CD4-positive, alpha-beta T cell (primary cell): ENCODE results near the gene PSMD8. TPM values are rescaled to one million over a fixed set of nuclear protein-coding genes. Genes with fewer than 3 reads are reported as not detected.

Experiments
- ATAC-seq: fragments of 200-7000 bp; cut with Tn5 transposase; one replicate; pipeline ENCODE4 v1.10.0; 2022; ENCODE audit warnings: mild to moderate bottlenecking; ENCODE audit not compliant: poor library complexity
- CTCF ChIA-PET: fragments of 350-600 bp; sonication (Branson Sonifier 250); formaldehyde crosslinking; loops from one replicate; lab custom pipeline; 2021; ENCODE audit warnings: antibody characterized with exemption, inconsistent platforms; lab: Charles Lee
- POLR2A ChIA-PET: fragments of 350-600 bp; sonication (Branson Sonifier 250); formaldehyde crosslinking; loops from one replicate; lab custom pipeline; 2021; ENCODE audit warnings: antibody characterized with exemption, inconsistent platforms; lab: Charles Lee
- DNase-seq, 14 experiments: peaks; one replicate each; pipeline ENCODE4 v3.0.0-alpha.2; 2013 to 2020; ENCODE audit warnings: mixed read lengths in 2 of 14
- H3K27ac ChIP-seq, 2 donors: one replicate each; pipeline versions ENCODE4 v1.5.1 to v1.7.0; 2013; ENCODE audit warnings: low read length in 2 of 2, low read depth in 1 of 2, mild to moderate bottlenecking in 1 of 2
- H3K27me3 ChIP-seq, 2 experiments: 1 replicate in 1 of 2; 2 replicates in 1 of 2; pipeline versions ENCODE4 v1.6.1 to v1.7.0; 2013; ENCODE audit warnings: low read length in 2 of 2, control low read depth in 1 of 2, mild to moderate bottlenecking in 1 of 2, moderate library complexity in 1 of 2; ENCODE audit not compliant: insufficient read depth in 2 of 2, control insufficient read depth in 1 of 2
- H3K36me3 ChIP-seq: one replicate; pipeline ENCODE4 v1.6.1; 2013; ENCODE audit warnings: low read length, control low read depth; ENCODE audit not compliant: insufficient read depth
- H3K4me1 ChIP-seq: one replicate; pipeline ENCODE4 v1.6.1; 2013; ENCODE audit warnings: low read length, control low read depth; ENCODE audit not compliant: insufficient read depth
- H3K4me3 ChIP-seq: one replicate; pipeline ENCODE4 v1.5.1; 2013; ENCODE audit warnings: mild to moderate bottlenecking, low read length, moderate library complexity
- H3K9me3 ChIP-seq, 2 experiments: 1 replicate in 1 of 2; 2 replicates in 1 of 2; pipeline versions ENCODE4 v1.6.1 to v1.7.0; 2013; ENCODE audit warnings: low read length in 2 of 2, mild to moderate bottlenecking in 2 of 2, control low read depth in 1 of 2, moderate library complexity in 1 of 2; ENCODE audit not compliant: control insufficient read depth in 1 of 2, insufficient read depth in 1 of 2
- H3K27ac Mint-ChIP-seq: one replicate; pipeline ENCODE4 v1.8.0; 2020; ENCODE audit warnings: mixed read lengths
- H3K27me3 Mint-ChIP-seq: one replicate; pipeline ENCODE4 v1.8.0; 2021; ENCODE audit warnings: mixed read lengths
- H3K36me3 Mint-ChIP-seq: one replicate; pipeline ENCODE4 v1.8.0; 2021; ENCODE audit warnings: low read depth, mixed read lengths
- H3K4me1 Mint-ChIP-seq: one replicate; pipeline ENCODE4 v1.8.0; 2021; ENCODE audit warnings: low read depth, mixed read lengths
- H3K4me3 Mint-ChIP-seq: one replicate; pipeline ENCODE4 v1.8.0; 2020; ENCODE audit warnings: mild to moderate bottlenecking, mixed read lengths
- H3K9me3 Mint-ChIP-seq: one replicate; pipeline ENCODE4 v1.8.0; 2020; ENCODE audit warnings: mixed read lengths
- intact Hi-C, 2 experiments: fragments of 100-400 bp; cut with DNase I in 1 of 2; cut with micrococcal nuclease in 1 of 2; formaldehyde crosslinking; loops; one replicate each; pipeline versions ENCODE4 v1.15.1 to v1.9.0; 2023 to 2025; cut with DNase I, micrococcal nuclease
- total RNA-seq, 174 experiments: library from RNA in 2 of 174; stranded (reverse) in 2 of 174; gene quantifications; one replicate each; pipeline ENCODE4 v1.2.3 and lab custom pipeline; 2021 to 2026
- TF ChIP-seq, protein P1 (sequence below): fragments of 200-600 bp; IDR thresholded peaks from one replicate; pipeline ENCODE4 v1.8.0; 2022; ENCODE audit warnings: antibody characterized with exemption, mild to moderate bottlenecking

Gene PSMD8
- total RNA-seq, 2 experiments from 2014 or later: 61.2 to 64.4 TPM

DNA sequence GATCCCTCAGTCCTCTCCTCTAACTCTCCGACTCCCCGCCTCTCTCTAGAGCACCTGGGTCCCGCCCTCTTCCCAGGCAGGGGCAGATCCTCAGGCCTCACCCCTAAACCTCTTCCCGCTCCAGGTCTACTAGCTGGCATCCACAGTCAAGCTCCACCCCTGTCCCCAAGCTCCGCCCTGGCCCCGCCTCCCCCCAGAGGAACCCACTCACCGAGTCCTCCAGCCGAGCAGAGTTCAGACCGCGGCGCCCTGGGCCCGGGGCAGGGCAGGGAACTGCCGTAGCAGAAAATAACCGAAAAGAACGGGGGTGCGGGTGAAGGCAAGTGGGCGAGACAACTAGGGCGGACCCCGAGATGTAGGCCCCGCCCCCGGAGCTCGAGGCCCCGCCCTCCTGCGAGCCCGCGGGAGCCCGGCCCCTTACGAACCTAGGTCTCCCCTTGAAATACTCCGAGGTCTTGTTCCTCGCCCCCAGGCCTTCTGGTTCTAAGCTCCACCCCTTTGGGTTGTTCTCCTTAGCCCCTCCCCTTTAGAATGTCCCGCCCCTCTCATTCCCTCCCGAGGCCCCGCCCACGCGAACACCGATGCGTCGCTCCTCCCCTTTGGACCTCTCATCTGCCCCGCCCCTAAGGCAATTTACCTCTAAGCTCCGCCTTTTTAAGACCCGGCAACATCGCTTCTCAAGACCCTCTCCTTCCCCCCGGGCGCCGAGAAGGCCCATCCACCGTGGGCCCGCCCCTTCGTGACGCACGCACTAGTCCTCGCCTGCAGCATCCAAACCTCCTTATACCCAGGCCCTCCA lies 13.4 kb downstream of the PSMD8 start, which contains the start of gene GGN:
TSS of gene GGN (minus strand) at position 485 of the 799 bp plus-strand sequence. CDS start 773 bp downstream, outside the sequence.
- Mint-ChIP-seq H3K27me3 (peaks cover 39% of the 10 kb centered on the region), H3K27ac (peak within 1 kb of the TSS; percentile 70), H3K9me3 (no peaks in the 10 kb centered on the region), H3K4me3 (peak within 1 kb of the TSS; percentile 94), H3K36me3 (peaks cover 37% of the 10 kb centered on the region), H3K4me1 (peaks cover 29% of the 10 kb centered on the region)
- ChIA-PET CTCF (interaction anchor here (1.7 to 4.7 kb wide), 3 partner anchors 13 to 52 kb away, joined by 11 to 45 read pairs (median 11); partner anchors contain the start of genes CATSPERG, FAM98C and PSMD8), POLR2A (interaction anchor here (0.6 to 4.3 kb wide), 9 partner anchors 8 to 1070 kb away, joined by 3 to 45 read pairs (median 5); partner anchors contain the start of genes CATSPERG, EIF3K, FAM98C and MRPS12)
- Histone ChIP-seq H3K36me3 (peaks cover 10% of the 10 kb centered on the region), H3K4me3 (peak within 1 kb of the TSS; percentile 58), H3K27me3 (peaks cover 17 to 18% of the 10 kb centered on the region in 2 experiments), H3K27ac (no peak within 1 kb of the TSS), H3K9me3 (peaks cover 0 to 5% of the 10 kb centered on the region in 2 experiments), H3K4me1 (peaks cover 44% of the 10 kb centered on the region)
- intact Hi-C loops: loop anchor here (2.0 to 5.0 kb wide), 3 partner anchors 13 to 50 kb away; partner anchors contain the start of genes CATSPERG (in 1 of the 2), FAM98C (in 1 of the 2) and PSMD8 (in 1 of the 2)
- DNase-seq (peak; percentile 59 to 91 (median 75)), ATAC-seq (peak; percentile 74)
- TF ChIP-seq, protein P1, sequence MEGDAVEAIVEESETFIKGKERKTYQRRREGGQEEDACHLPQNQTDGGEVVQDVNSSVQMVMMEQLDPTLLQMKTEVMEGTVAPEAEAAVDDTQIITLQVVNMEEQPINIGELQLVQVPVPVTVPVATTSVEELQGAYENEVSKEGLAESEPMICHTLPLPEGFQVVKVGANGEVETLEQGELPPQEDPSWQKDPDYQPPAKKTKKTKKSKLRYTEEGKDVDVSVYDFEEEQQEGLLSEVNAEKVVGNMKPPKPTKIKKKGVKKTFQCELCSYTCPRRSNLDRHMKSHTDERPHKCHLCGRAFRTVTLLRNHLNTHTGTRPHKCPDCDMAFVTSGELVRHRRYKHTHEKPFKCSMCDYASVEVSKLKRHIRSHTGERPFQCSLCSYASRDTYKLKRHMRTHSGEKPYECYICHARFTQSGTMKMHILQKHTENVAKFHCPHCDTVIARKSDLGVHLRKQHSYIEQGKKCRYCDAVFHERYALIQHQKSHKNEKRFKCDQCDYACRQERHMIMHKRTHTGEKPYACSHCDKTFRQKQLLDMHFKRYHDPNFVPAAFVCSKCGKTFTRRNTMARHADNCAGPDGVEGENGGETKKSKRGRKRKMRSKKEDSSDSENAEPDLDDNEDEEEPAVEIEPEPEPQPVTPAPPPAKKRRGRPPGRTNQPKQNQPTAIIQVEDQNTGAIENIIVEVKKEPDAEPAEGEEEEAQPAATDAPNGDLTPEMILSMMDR: no peak

DNA sequence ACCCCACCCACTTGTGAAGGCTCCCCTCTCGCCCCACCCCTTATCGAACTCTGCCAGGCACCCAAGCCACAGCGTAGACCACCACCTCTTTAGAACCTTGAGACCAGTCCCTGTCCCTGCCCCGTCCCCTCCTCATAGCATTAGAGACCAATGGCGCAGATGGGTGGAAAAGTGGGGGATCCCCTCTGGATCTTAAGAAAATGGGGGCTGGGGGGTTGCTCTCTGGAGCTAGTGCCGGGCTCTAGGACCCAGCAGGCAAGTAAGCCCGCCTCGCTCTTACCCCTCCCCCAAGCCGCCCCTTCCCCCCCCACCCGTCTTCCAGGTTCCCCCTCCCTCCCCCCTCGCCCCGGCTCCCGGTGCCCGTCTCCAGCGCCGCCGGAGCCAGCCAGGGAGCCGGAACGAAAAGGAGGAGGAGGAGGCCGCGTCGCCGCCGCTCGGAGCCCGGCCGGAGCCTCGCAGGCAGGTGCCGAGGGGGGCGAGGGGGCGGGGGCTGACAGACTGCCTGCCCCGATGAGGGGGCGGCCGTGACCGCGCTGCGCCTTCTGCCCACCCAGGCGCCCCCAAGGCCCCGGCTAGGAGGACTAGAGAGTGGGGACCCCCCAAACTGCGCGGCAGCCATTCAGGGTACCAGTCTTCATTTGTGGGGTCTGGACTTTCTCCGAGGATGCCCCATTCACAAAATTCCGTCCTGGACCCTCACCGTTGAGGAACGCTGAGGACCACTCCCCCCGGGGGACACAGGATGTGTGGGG lies 14.2 kb downstream of the PSMD8 start, which contains the start of gene SPRED3:
TSS of gene SPRED3 (plus strand) at position 349 of the 752 bp plus-strand sequence. CDS start 1,606 bp downstream, outside the sequence.
- Histone ChIP-seq H3K4me3 (peak within 1 kb of the TSS; percentile 58), H3K27me3 (peaks cover 17 to 18% of the 10 kb centered on the region in 2 experiments), H3K9me3 (peaks cover 0 to 5% of the 10 kb centered on the region in 2 experiments), H3K36me3 (peaks cover 2% of the 10 kb centered on the region), H3K27ac (no peak within 1 kb of the TSS), H3K4me1 (peaks cover 44% of the 10 kb centered on the region)
- Mint-ChIP-seq H3K27me3 (peaks cover 33% of the 10 kb centered on the region), H3K4me3 (peak within 1 kb of the TSS; percentile 94), H3K27ac (peak within 1 kb of the TSS; percentile 70), H3K9me3 (no peaks in the 10 kb centered on the region), H3K36me3 (peaks cover 30% of the 10 kb centered on the region), H3K4me1 (peaks cover 30% of the 10 kb centered on the region)
- intact Hi-C loops: loop anchor here (2.0 to 5.0 kb wide), 3 partner anchors 14 to 51 kb away; partner anchors contain the start of genes CATSPERG (in 1 of the 2), FAM98C (in 1 of the 2) and PSMD8 (in 1 of the 2)
- DNase-seq (peak in 2 of 14 experiments; percentile 40 to 46), ATAC-seq (no peak)
- POLR2A ChIA-PET: interaction anchor here (0.8 to 4.3 kb wide), 9 partner anchors 7 to 1071 kb away, joined by 3 to 45 read pairs (median 5); partner anchors contain the start of genes CATSPERG, EIF3K, FAM98C and MRPS12
- TF ChIP-seq, protein P1: no peak
- CTCF ChIA-PET: interaction anchor here (1.7 to 4.7 kb wide), 3 partner anchors 14 to 53 kb away, joined by 11 to 45 read pairs (median 11); partner anchors contain the start of genes CATSPERG, FAM98C and PSMD8
